WERI-Rb-1 (cell line): ENCODE data around the gene INS.
A peak's percentile ranks its signal among the peaks of the same experiment; 100 is the strongest.
"Not testable (repeated sequence)": the region's sequence is repeated elsewhere in the genome, so short reads cannot be mapped to it uniquely, and the experiment has no call there.

Source experiments
- DNase-seq: peaks from one replicate; pipeline ENCODE4 v3.0.0-alpha.2; 2020
- H3K27ac ChIP-seq: fragments of 250-450 bp; sonication (Bioruptor Pico); 2 replicates; pipeline ENCODE4 v1.5.1; 2020; ENCODE audit warnings: mild to moderate bottlenecking, moderate library complexity
- H3K27me3 ChIP-seq: fragments of 250-450 bp; sonication (Bioruptor Pico); 2 replicates; pipeline ENCODE4 v1.5.1; 2021; ENCODE audit warnings: mild to moderate bottlenecking, low read depth, moderate library complexity; ENCODE audit not compliant: insufficient read depth, severe bottlenecking
- H3K36me3 ChIP-seq: fragments of 250-450 bp; sonication (Bioruptor Pico); 2 replicates; pipeline ENCODE4 v1.5.1; 2020; ENCODE audit warnings: mild to moderate bottlenecking, moderate library complexity
- H3K4me3 ChIP-seq: 2 replicates; pipeline ENCODE4 v1.5.1; 2011; ENCODE audit warnings: low read depth, mild to moderate bottlenecking, control low read depth, low read length
- H3K9me3 ChIP-seq: fragments of 250-450 bp; sonication (Bioruptor Pico); 2 replicates; pipeline ENCODE4 v1.5.1; 2021; ENCODE audit warnings: mild to moderate bottlenecking, moderate library complexity; ENCODE audit not compliant: severe bottlenecking
- CTCF ChIP-seq: IDR thresholded peaks from 2 replicates; pipeline ENCODE4 v1.5.1; 2011; ENCODE audit warnings: low read depth, mild to moderate bottlenecking, control low read depth, inconsistent platforms, low read length

INS gene

GRCh38 chr11:2126520-2127085 lies 34.4 kb downstream of the INS start:
- no peaks in the 10 kb centered on the region for H3K36me3 ChIP-seq
- no peak overlapping the region for H3K4me3 ChIP-seq
- H3K27me3 ChIP-seq: peaks cover 68% of the 10 kb centered on the region
- no peak for DNase-seq
- H3K9me3 ChIP-seq: no peaks in the 10 kb centered on the region
- H3K27ac ChIP-seq: no peak overlapping the region
- no peak for TF ChIP-seq CTCF

- H3K27me3 ChIP-seq: peaks cover 69% of the 10 kb centered on the region
- not testable (repeated sequence) for H3K27ac ChIP-seq, H3K9me3 ChIP-seq, H3K36me3 ChIP-seq, H3K4me3 ChIP-seq, DNase-seq
Measured at GRCh38 chr11:2124736-2125484, 36.1 kb downstream of the INS start.

- no peaks in the 10 kb centered on the region for H3K9me3 ChIP-seq
- no peak overlapping the region for H3K27ac ChIP-seq
- peaks cover 69% of the 10 kb centered on the region for H3K27me3 ChIP-seq
- H3K4me3 ChIP-seq: no peak overlapping the region
- TF ChIP-seq CTCF: no peak
- H3K36me3 ChIP-seq: no peaks in the 10 kb centered on the region
- DNase-seq: no peak
Measured at GRCh38 chr11:2123628-2123960, 37.4 kb downstream of the INS start.

GRCh38 chr11:2122907-2123627 lies 37.9 kb downstream of the INS start:
- H3K27me3 ChIP-seq: peaks cover 69% of the 10 kb centered on the region
- peak; percentile 50 for TF ChIP-seq CTCF

GRCh38 chr11:2122222-2122906 lies 38.6 kb downstream of the INS start:
- TF ChIP-seq CTCF: no peak
- Histone ChIP-seq H3K9me3 (peaks cover under 1% of the 10 kb centered on the region), H3K27me3 (peaks cover 69% of the 10 kb centered on the region), H3K36me3 (no peaks in the 10 kb centered on the region), H3K27ac (no peak overlapping the region), H3K4me3 (no peak overlapping the region)
- DNase-seq: no peak

More at GRCh38 chr11:2122907-2123627, 37.9 kb downstream of the INS start:
- Histone ChIP-seq H3K36me3 (no peaks in the 10 kb centered on the region), H3K9me3 (no peaks in the 10 kb centered on the region), H3K27ac (no peak overlapping the region), H3K4me3 (no peak overlapping the region)
- peak; percentile 31 for DNase-seq
